Tongue (tissue), 2 donors: Measurements from ENCODE around the gene UVSSA. TPM values are rescaled to one million over a fixed set of nuclear protein-coding genes. Genes with fewer than 3 reads are reported as not detected.
A peak's percentile ranks its signal among the peaks of the same experiment; 100 is the strongest.
"Not testable (repeated sequence)": the region's sequence is repeated elsewhere in the genome, so short reads cannot be mapped to it uniquely, and the experiment has no call there.

Source experiments
- DNase-seq: peaks from one replicate; pipeline ENCODE4 v3.0.0-alpha.2; 2015
- total RNA-seq: library from RNA; depleted of rRNA; stranded (reverse); fragments of >200 nt; gene quantifications from one replicate; pipeline ENCODE4 v1.2.3, GENCODE V29; 2014

The UVSSA gene
- total RNA-seq, 1 donor from 2014 or later = 8.5 TPM

- DNase-seq = no peak
Measured at GRCh38 chr4:1330761-1331590, 16.0 kb upstream of the UVSSA start.

GRCh38 chr4:1331591-1332353, 15.2 kb upstream of the UVSSA start:
- no peak for DNase-seq

- no peak for DNase-seq
Measured at GRCh38 chr4:1332686-1333085, 14.3 kb upstream of the UVSSA start.

GRCh38 chr4:1333256-1333655, 13.8 kb upstream of the UVSSA start:
- DNase-seq = no peak

GRCh38 chr4:1333851-1334578, 13.0 kb upstream of the UVSSA start:
- not testable (repeated sequence) for DNase-seq

GRCh38 chr4:1334579-1334895, 12.5 kb upstream of the UVSSA start:
- no peak for DNase-seq

GRCh38 chr4:1335193-1335883, 11.7 kb upstream of the UVSSA start:
- DNase-seq = not testable (repeated sequence)

GRCh38 chr4:1336088-1336491, 10.9 kb upstream of the UVSSA start:
- no peak for DNase-seq

GRCh38 chr4:1337376-1337831, 9.6 kb upstream of the UVSSA start:
- DNase-seq = no peak

- DNase-seq = no peak
Measured at GRCh38 chr4:1337951-1338751, 8.9 kb upstream of the UVSSA start.

- no peak for DNase-seq
Measured at GRCh38 chr4:1338752-1339414, 8.1 kb upstream of the UVSSA start.

GRCh38 chr4:1339489-1339888, 7.5 kb upstream of the UVSSA start:
- DNase-seq = no peak

GRCh38 chr4:1340181-1340747, 6.7 kb upstream of the UVSSA start:
- no peak for DNase-seq

- no peak for DNase-seq
Measured at GRCh38 chr4:1340861-1341260, 6.1 kb upstream of the UVSSA start.

- DNase-seq = no peak
Measured at GRCh38 chr4:1342003-1342402, 5.0 kb upstream of the UVSSA start.

GRCh38 chr4:1344696-1345095, 2.3 kb upstream of the UVSSA start:
- DNase-seq = no peak

- DNase-seq = peak; percentile 74
Measured at GRCh38 chr4:1345903-1346780, 866 bp upstream of the UVSSA start.

GRCh38 chr4:1347410-1347864, 429 bp downstream of the UVSSA start:
- DNase-seq = peak; percentile 90

GRCh38 chr4:1348014-1348513, 1.1 kb downstream of the UVSSA start:
- no peak for DNase-seq
